ENCODE results near the gene ZNF514.

DNA sequence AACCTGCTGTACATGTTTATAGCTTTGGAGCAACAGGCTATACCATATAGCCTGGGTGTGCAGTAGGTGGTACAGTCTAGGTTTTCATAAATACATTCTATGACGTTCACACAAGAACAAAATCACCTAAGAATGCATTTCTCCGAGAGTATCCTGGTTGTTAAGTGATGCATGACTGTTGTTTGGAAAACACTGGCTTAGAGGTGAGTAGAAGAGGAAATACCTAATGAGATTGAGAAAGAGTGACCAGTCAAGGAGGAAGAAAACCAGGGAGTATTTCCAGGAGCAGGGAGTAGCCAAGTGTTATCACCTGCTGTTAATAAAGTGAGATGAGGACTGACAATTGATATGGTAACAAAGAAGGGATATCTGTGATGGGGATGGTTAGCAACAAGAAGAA is 44.7 kb upstream of the ZNF514 start:
- TF ChIP-seq, protein P1, sequence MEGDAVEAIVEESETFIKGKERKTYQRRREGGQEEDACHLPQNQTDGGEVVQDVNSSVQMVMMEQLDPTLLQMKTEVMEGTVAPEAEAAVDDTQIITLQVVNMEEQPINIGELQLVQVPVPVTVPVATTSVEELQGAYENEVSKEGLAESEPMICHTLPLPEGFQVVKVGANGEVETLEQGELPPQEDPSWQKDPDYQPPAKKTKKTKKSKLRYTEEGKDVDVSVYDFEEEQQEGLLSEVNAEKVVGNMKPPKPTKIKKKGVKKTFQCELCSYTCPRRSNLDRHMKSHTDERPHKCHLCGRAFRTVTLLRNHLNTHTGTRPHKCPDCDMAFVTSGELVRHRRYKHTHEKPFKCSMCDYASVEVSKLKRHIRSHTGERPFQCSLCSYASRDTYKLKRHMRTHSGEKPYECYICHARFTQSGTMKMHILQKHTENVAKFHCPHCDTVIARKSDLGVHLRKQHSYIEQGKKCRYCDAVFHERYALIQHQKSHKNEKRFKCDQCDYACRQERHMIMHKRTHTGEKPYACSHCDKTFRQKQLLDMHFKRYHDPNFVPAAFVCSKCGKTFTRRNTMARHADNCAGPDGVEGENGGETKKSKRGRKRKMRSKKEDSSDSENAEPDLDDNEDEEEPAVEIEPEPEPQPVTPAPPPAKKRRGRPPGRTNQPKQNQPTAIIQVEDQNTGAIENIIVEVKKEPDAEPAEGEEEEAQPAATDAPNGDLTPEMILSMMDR (IDR thresholded peaks at IDR 0.05): no peak
- no peak for TF ChIP-seq POLR2A (IDR thresholded peaks at IDR 0.05)
